COR-L47 (cell line): ENCODE data around the gene COL4A6.
A peak's percentile ranks its signal among the peaks of the same experiment; 100 is the strongest.
"Not testable (repeated sequence)": the region's sequence is repeated elsewhere in the genome, so short reads cannot be mapped to it uniquely, and the experiment has no call there.

Experiments used
- DNase-seq: peaks from one replicate; lab custom pipeline; 2025; lab: John Stamatoyannopoulos, UW

Gene COL4A6

GRCh38 chrX:108399418-108400165 lies 38.6 kb downstream of the COL4A6 start:
- DNase-seq, result peak; percentile 19

- no peak for DNase-seq
Measured at GRCh38 chrX:108397627-108398391, 40.4 kb downstream of the COL4A6 start.

- no peak for DNase-seq
Measured at GRCh38 chrX:108396986-108397385, 41.2 kb downstream of the COL4A6 start.

- no peak for DNase-seq
Measured at GRCh38 chrX:108396188-108396891, 41.9 kb downstream of the COL4A6 start.

GRCh38 chrX:108390976-108391717 lies 47.1 kb downstream of the COL4A6 start:
- not testable (repeated sequence) for DNase-seq

- DNase-seq, result no peak
Measured at GRCh38 chrX:108384783-108385182, 53.4 kb downstream of the COL4A6 start.

GRCh38 chrX:108380222-108380621 lies 58.0 kb downstream of the COL4A6 start:
- no peak for DNase-seq

- not testable (repeated sequence) for DNase-seq
Measured at GRCh38 chrX:108376821-108377220, 61.4 kb downstream of the COL4A6 start.

GRCh38 chrX:108375591-108375990 lies 62.6 kb downstream of the COL4A6 start:
- not testable (repeated sequence) for DNase-seq

- no peak for DNase-seq
Measured at GRCh38 chrX:108366644-108367406, 71.4 kb downstream of the COL4A6 start.

- DNase-seq, result no peak
Measured at GRCh38 chrX:108362026-108362425, 76.2 kb downstream of the COL4A6 start.

GRCh38 chrX:108361316-108361715 lies 76.9 kb downstream of the COL4A6 start:
- no peak for DNase-seq

GRCh38 chrX:108359806-108360602 lies 78.2 kb downstream of the COL4A6 start:
- no peak for DNase-seq

GRCh38 chrX:108353452-108353851 lies 84.8 kb downstream of the COL4A6 start:
- DNase-seq, result no peak

GRCh38 chrX:108349210-108349609 lies 89.0 kb downstream of the COL4A6 start:
- DNase-seq, result no peak

- DNase-seq, result no peak
Measured at GRCh38 chrX:108348525-108348924, 89.7 kb downstream of the COL4A6 start.

- no peak for DNase-seq
Measured at GRCh38 chrX:108347800-108348199, 90.4 kb downstream of the COL4A6 start.

GRCh38 chrX:108344216-108344615 lies 94.0 kb downstream of the COL4A6 start:
- DNase-seq, result no peak

GRCh38 chrX:108341947-108342346 lies 96.3 kb downstream of the COL4A6 start:
- DNase-seq, result no peak

GRCh38 chrX:108332281-108332680 lies 105.9 kb downstream of the COL4A6 start:
- DNase-seq, result no peak
